IMR-90 (cell line): ENCODE results near the gene HAUS3. TPM values are rescaled to one million over a fixed set of nuclear protein-coding genes. Genes with fewer than 3 reads are reported as not detected.
"Not testable (repeated sequence)": the region's sequence is repeated elsewhere in the genome, so short reads cannot be mapped to it uniquely, and the experiment has no call there.

Experiments used
- ATAC-seq: fragments of 200-7000 bp; cut with Tn5 transposase; 2 replicates; pipeline ENCODE4 v1.9.1; 2020; ENCODE audit warnings: low read depth, mild to moderate bottlenecking, moderate library complexity
- BruUV-seq: library from RNA; stranded (reverse); fragments of 400-500 nt; replicated peaks from 2 replicates; lab custom pipeline; 2021; lab: Mats Ljungman, UMichigan
- CTCF ChIA-PET: fragments of 300-600 bp; formaldehyde crosslinking; extraction: SDS; loops from one replicate; lab custom pipeline; 2021; ENCODE audit warnings: antibody characterized with exemption; lab: Yijun Ruan, JAX
- POLR2A ChIA-PET: fragments of 300-600 bp; sonication (Branson Sonifier 250); formaldehyde crosslinking; loops from one replicate; lab custom pipeline; 2022; ENCODE audit warnings: antibody characterized with exemption; ENCODE audit not compliant: unreplicated experiment; lab: Charles Lee
- DNase-seq: peaks from one replicate; pipeline ENCODE4 v3.0.0; 2013
- H2AFZ ChIP-seq: replicated peaks from 2 replicates; pipeline ENCODE3; 2013; ENCODE audit warnings: low read length, mild to moderate bottlenecking; ENCODE audit not compliant: poor library complexity
- H2AK5ac ChIP-seq: 2 replicates; pipeline ENCODE4 v1.6.1; 2013; ENCODE audit warnings: low read depth, low read length, inconsistent platforms
- H2AK9ac ChIP-seq: replicated peaks from 2 replicates; pipeline ENCODE3; 2013; ENCODE audit warnings: mild to moderate bottlenecking, low read depth, low read length, moderate library complexity; ENCODE audit not compliant: poor library complexity
- H2BK120ac ChIP-seq: 2 replicates; pipeline ENCODE4 v1.6.1; 2013; ENCODE audit warnings: low read depth, low read length, inconsistent platforms
- H2BK15ac ChIP-seq: 3 replicates; pipeline ENCODE4 v1.6.1; 2013; ENCODE audit warnings: low read depth, low read length, inconsistent platforms
- H2BK20ac ChIP-seq: 2 replicates; pipeline ENCODE4 v1.6.1; 2013; ENCODE audit warnings: low read depth, mild to moderate bottlenecking, inconsistent platforms, low read length, moderate library complexity
- H2BK5ac ChIP-seq: 2 replicates; pipeline ENCODE4 v1.6.1; 2013; ENCODE audit warnings: mild to moderate bottlenecking, low read depth, low read length, inconsistent platforms; ENCODE audit not compliant: poor library complexity, severe bottlenecking
- H3K14ac ChIP-seq: replicated peaks from 2 replicates; pipeline ENCODE4 v1.6.1; 2013; ENCODE audit warnings: low read depth, low read length, inconsistent platforms
- H3K18ac ChIP-seq: 2 replicates; pipeline ENCODE4 v1.6.1; 2013; ENCODE audit warnings: low read depth, low read length, control low read depth
- H3K23ac ChIP-seq: 2 replicates; pipeline ENCODE4 v1.6.1; 2013; ENCODE audit warnings: low read depth, low read length, inconsistent platforms
- H3K27ac ChIP-seq: 2 replicates; pipeline ENCODE4 v1.5.1; 2013; ENCODE audit warnings: mild to moderate bottlenecking, control low read depth, low read length; ENCODE audit not compliant: insufficient read depth
- H3K27me3 ChIP-seq: 2 replicates; pipeline ENCODE4 v1.6.1; 2013; ENCODE audit warnings: low read length; ENCODE audit not compliant: control insufficient read depth, insufficient read depth
- H3K36me3 ChIP-seq: 2 replicates; pipeline ENCODE4 v1.6.1; 2013; ENCODE audit warnings: low read length, mixed read lengths; ENCODE audit not compliant: control insufficient read depth, insufficient read depth
- H3K4ac ChIP-seq: 2 replicates; pipeline ENCODE4 v1.6.1; 2013; ENCODE audit warnings: low read depth, low read length, inconsistent platforms
- H3K4me1 ChIP-seq: 2 replicates; pipeline ENCODE4 v1.6.1; 2013; ENCODE audit warnings: low read length, mixed read lengths; ENCODE audit not compliant: control insufficient read depth, insufficient read depth
- H3K4me2 ChIP-seq: 2 replicates; pipeline ENCODE4 v1.6.1; 2013; ENCODE audit warnings: low read depth, mild to moderate bottlenecking, control low read depth, low read length, moderate library complexity
- H3K4me3 ChIP-seq: 2 replicates; pipeline ENCODE4 v1.5.1; 2013; ENCODE audit warnings: low read depth, mild to moderate bottlenecking, control low read depth, low read length, moderate library complexity; ENCODE audit not compliant: insufficient read depth
- H3K56ac ChIP-seq: 2 replicates; pipeline ENCODE4 v1.6.1; 2013; ENCODE audit warnings: low read length, inconsistent platforms; ENCODE audit not compliant: insufficient read depth; ENCODE audit errors: extremely low read depth
- H3K79me1 ChIP-seq, 2 experiments: 2 replicates each; pipeline ENCODE4 v1.6.1; 2013; ENCODE audit warnings: low read length in 2 of 2, inconsistent platforms in 1 of 2, low read depth in 1 of 2
- H3K9ac ChIP-seq: 2 replicates; pipeline ENCODE4 v1.6.1; 2013; ENCODE audit warnings: low read depth, low read length, control low read depth
- H3K9me1 ChIP-seq: 2 replicates; pipeline ENCODE4 v1.6.1; 2013; ENCODE audit warnings: low read length, inconsistent platforms; ENCODE audit not compliant: insufficient read depth
- H3K9me3 ChIP-seq: 2 replicates; pipeline ENCODE4 v1.6.1; 2013; ENCODE audit warnings: low read length; ENCODE audit not compliant: control insufficient read depth, insufficient read depth
- H4K20me1 ChIP-seq: 2 replicates; pipeline ENCODE4 v1.6.1; 2013; ENCODE audit warnings: low read length, inconsistent platforms; ENCODE audit not compliant: insufficient read depth
- H4K5ac ChIP-seq: 2 replicates; pipeline ENCODE4 v1.6.1; 2013; ENCODE audit warnings: mild to moderate bottlenecking, low read depth, low read length, control low read depth
- H4K8ac ChIP-seq, 2 experiments: 2 replicates each; pipeline ENCODE4 v1.6.1; 2013; ENCODE audit warnings: low read depth in 2 of 2, low read length in 2 of 2, control low read depth in 1 of 2, inconsistent platforms in 1 of 2
- H4K91ac ChIP-seq: 2 replicates; pipeline ENCODE4 v1.6.1; 2013; ENCODE audit warnings: low read depth, low read length, inconsistent platforms; ENCODE audit not compliant: insufficient read depth
- WGBS, 2 experiments: methylation state at CpG; one replicate each; pipeline versions ENCODE4 v1.1.5 to v1.1.7; 2013; ENCODE audit warnings: missing lambda C conversion rate in 2 of 2; ENCODE audit not compliant: insufficient read length in 1 of 2; ENCODE audit errors: extremely low coverage in 2 of 2; 5-methylcytosine and 5-hydroxymethylcytosine counted together
- dilution Hi-C: fragments of 300-500 bp; cut with HindIII; formaldehyde crosslinking; loops from one replicate; pipeline ENCODE4 v1.14.3; 2018; ENCODE audit warnings: low sequenced_read_pairs; ENCODE audit not compliant: unreplicated experiment
- in situ Hi-C: fragments of 300-500 bp; cut with MboI; formaldehyde crosslinking; loops from 3 replicates; pipeline ENCODE4 v1.14.3; 2019; ENCODE audit warnings: low sequenced_read_pairs, inconsistent platforms, mixed read lengths
- intact Hi-C: fragments of 100-400 bp; cut with micrococcal nuclease; formaldehyde crosslinking; loops from 2 replicates; pipeline ENCODE4 v1.10.0; 2022
- polyA plus RNA-seq, 3 experiments: library from polyadenylated mRNA; depleted of rRNA; stranded (reverse); fragments of >200 nt; gene quantifications; 2 replicates each; pipeline ENCODE4 v1.2.3, GENCODE V29; 2012; ENCODE audit warnings: low replicate concordance in 1 of 3
- total RNA-seq: library from RNA; depleted of rRNA; stranded (reverse); fragments of >200 nt; gene quantifications from 2 replicates; pipeline ENCODE4 v1.2.3, GENCODE V29; 2012

The HAUS3 gene
- total and polyA plus RNA-seq, 2 of the 4 experiments (the other 2 are of a cell fraction) = 4.3 to 4.8 TPM

DNA sequence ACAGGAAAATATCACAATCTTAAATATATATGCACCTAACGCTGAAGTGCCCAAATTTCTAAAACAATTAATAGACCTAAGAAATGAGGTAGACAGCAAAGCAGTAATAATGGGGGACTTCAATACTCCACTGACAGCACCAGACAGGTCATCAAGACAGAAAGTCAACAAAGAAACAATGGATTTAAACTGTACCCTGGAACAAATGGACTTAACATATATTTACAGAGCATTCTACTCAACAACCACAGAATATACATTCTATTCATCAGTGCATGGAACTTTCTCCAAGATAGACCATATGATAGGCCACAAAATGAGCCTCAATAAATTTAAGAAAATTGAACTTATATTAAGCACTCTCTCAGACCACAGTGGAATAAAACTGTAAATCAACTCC lies 39.1 kb downstream of the HAUS3 start:
- H2BK5ac ChIP-seq, H4K20me1 ChIP-seq, H3K18ac ChIP-seq, H3K79me1 ChIP-seq, H4K8ac ChIP-seq, dilution Hi-C loops, H2BK15ac ChIP-seq, H3K9me1 ChIP-seq, H2AFZ ChIP-seq, H3K4ac ChIP-seq, H2BK20ac ChIP-seq, H3K56ac ChIP-seq, H3K4me2 ChIP-seq, H3K36me3 ChIP-seq, H3K23ac ChIP-seq, BruUV-seq, H3K27ac ChIP-seq, H3K9me3 ChIP-seq, H4K5ac ChIP-seq, ATAC-seq, H3K14ac ChIP-seq, H3K9ac ChIP-seq, in situ Hi-C loops, intact Hi-C loops, H3K27me3 ChIP-seq, H2BK120ac ChIP-seq, CTCF ChIA-PET, H3K4me1 ChIP-seq, H4K91ac ChIP-seq, H2AK5ac ChIP-seq, DNase-seq, H2AK9ac ChIP-seq, H3K4me3 ChIP-seq, POLR2A ChIA-PET: not testable (repeated sequence)
- WGBS, 2 experiments = no CpG with 5 or more reads among the region's 1 CpG
